WTC11 (cell line): ENCODE data around the gene BMP2. TPM values are rescaled to one million over a fixed set of nuclear protein-coding genes. Genes with fewer than 3 reads are reported as not detected.

Experiments
- ATAC-seq: fragments of 200-7000 bp; cut with Tn5 transposase; 2 replicates; pipeline ENCODE4 v1.10.0; 2021; ENCODE audit warnings: mild to moderate bottlenecking, moderate library complexity
- CTCF ChIA-PET: fragments of 300-600 bp; sonication (Branson Sonifier 250); formaldehyde crosslinking; loops from one replicate; lab custom pipeline; 2021; ENCODE audit warnings: antibody characterized with exemption; lab: Charles Lee
- POLR2A ChIA-PET: fragments of 350-600 bp; sonication (Branson Sonifier 250); formaldehyde crosslinking; loops from one replicate; lab custom pipeline; 2021; ENCODE audit warnings: antibody characterized with exemption; lab: Charles Lee
- DNase-seq: peaks from one replicate; pipeline ENCODE4 v3.0.0; 2021; ENCODE audit warnings: low spot score
- H3K27ac Mint-ChIP-seq: 2 replicates; pipeline ENCODE4 v1.8.0; 2021; ENCODE audit warnings: mixed read lengths
- H3K27me3 Mint-ChIP-seq: 2 replicates; pipeline ENCODE4 v1.8.0; 2021; ENCODE audit warnings: low read depth, mild to moderate bottlenecking, moderate library complexity, mixed read lengths
- H3K36me3 Mint-ChIP-seq: 2 replicates; pipeline ENCODE4 v1.8.0; 2021; ENCODE audit warnings: mixed read lengths
- H3K4me1 Mint-ChIP-seq: 2 replicates; pipeline ENCODE4 v1.8.0; 2022; ENCODE audit warnings: mixed read lengths
- H3K4me3 Mint-ChIP-seq: 2 replicates; pipeline ENCODE4 v1.8.0; 2021; ENCODE audit warnings: mild to moderate bottlenecking, moderate library complexity, mixed read lengths
- H3K9me3 Mint-ChIP-seq: 2 replicates; pipeline ENCODE4 v1.8.0; 2021; ENCODE audit warnings: mixed read lengths
- AR ChIP-seq: fragments of 250-450 bp; sonication (Bioruptor Pico); IDR thresholded peaks from 2 replicates; pipeline ENCODE4 v1.9.0; 2021; ENCODE audit warnings: mild to moderate bottlenecking
- ERG ChIP-seq: fragments of 250-450 bp; sonication (Bioruptor Pico); IDR thresholded peaks from 2 replicates; pipeline ENCODE4 v1.8.0; 2021; ENCODE audit warnings: mild to moderate bottlenecking
- FOXJ3 ChIP-seq: sonication (generic); formaldehyde crosslinking; IDR thresholded peaks from 2 replicates; pipeline ENCODE4 v1.9.0; 2021; ENCODE audit warnings: missing genetic modification reagents, mild to moderate bottlenecking, borderline replicate concordance
- GRHL2 ChIP-seq: fragments of 250-450 bp; sonication (Bioruptor Pico); IDR thresholded peaks from 2 replicates; pipeline ENCODE4 v1.8.0; 2022; ENCODE audit warnings: mild to moderate bottlenecking, moderate library complexity; ENCODE audit not compliant: insufficient replicate concordance, severe bottlenecking
- JAZF1 ChIP-seq: fragments of 250-450 bp; sonication (Bioruptor Pico); IDR thresholded peaks from 2 replicates; pipeline ENCODE4 v1.9.0; 2021; ENCODE audit warnings: moderate library complexity, mild to moderate bottlenecking, inconsistent platforms
- JUN ChIP-seq: sonication (generic); formaldehyde crosslinking; IDR thresholded peaks from 2 replicates; pipeline ENCODE4 v1.8.0; 2023; ENCODE audit warnings: mild to moderate bottlenecking, missing genetic modification reagents
- KAT7 ChIP-seq: sonication (generic); formaldehyde crosslinking; IDR thresholded peaks from 2 replicates; pipeline ENCODE4 v1.8.1; 2023; ENCODE audit warnings: missing genetic modification reagents, mild to moderate bottlenecking, borderline replicate concordance
- MXD4 ChIP-seq: fragments of 250-450 bp; sonication (Bioruptor Pico); IDR thresholded peaks from 2 replicates; pipeline ENCODE4 v1.8.0; 2021; ENCODE audit warnings: mild to moderate bottlenecking, moderate library complexity, borderline replicate concordance
- MYBL2 ChIP-seq: sonication (generic); formaldehyde crosslinking; IDR thresholded peaks from 2 replicates; pipeline ENCODE4 v1.8.1; 2023; ENCODE audit warnings: mild to moderate bottlenecking, moderate library complexity, missing genetic modification reagents
- NFATC4 ChIP-seq: fragments of 250-450 bp; sonication (Bioruptor Pico); IDR thresholded peaks from 2 replicates; pipeline ENCODE4 v1.9.0; 2021; ENCODE audit warnings: mild to moderate bottlenecking
- NR3C1 ChIP-seq: sonication (generic); formaldehyde crosslinking; conservative IDR thresholded peaks from 2 replicates; pipeline ENCODE4 v1.8.1; 2023; ENCODE audit warnings: low read depth, mild to moderate bottlenecking, missing genetic modification reagents
- OVOL2 ChIP-seq: fragments of 250-450 bp; sonication (Bioruptor Pico); IDR thresholded peaks from 2 replicates; pipeline ENCODE4 v1.9.0; 2021; ENCODE audit warnings: mild to moderate bottlenecking, borderline replicate concordance
- PRRX2 ChIP-seq: fragments of 250-450 bp; sonication (Bioruptor Pico); IDR thresholded peaks from 2 replicates; pipeline ENCODE4 v1.8.0; 2021; ENCODE audit warnings: mild to moderate bottlenecking
- SMAD3 ChIP-seq: sonication (generic); formaldehyde crosslinking; IDR thresholded peaks from 2 replicates; pipeline ENCODE4 v1.8.0; 2022; ENCODE audit warnings: missing genetic modification reagents, mild to moderate bottlenecking, borderline replicate concordance
- SMAD4 ChIP-seq: sonication (generic); formaldehyde crosslinking; IDR thresholded peaks from 2 replicates; pipeline ENCODE4 v1.8.0; 2022; ENCODE audit warnings: mild to moderate bottlenecking, missing genetic modification reagents
- ZBTB21 ChIP-seq: sonication (generic); formaldehyde crosslinking; IDR thresholded peaks from 2 replicates; pipeline ENCODE4 v1.8.1; 2023; ENCODE audit warnings: mild to moderate bottlenecking, missing genetic modification reagents, borderline replicate concordance
- ZNF138 ChIP-seq: sonication (generic); formaldehyde crosslinking; conservative IDR thresholded peaks from 2 replicates; pipeline ENCODE4 v1.8.1; 2022; ENCODE audit warnings: mild to moderate bottlenecking, moderate library complexity, missing genetic modification reagents
- ZNF263 ChIP-seq: sonication (generic); formaldehyde crosslinking; IDR thresholded peaks from 2 replicates; pipeline ENCODE4 v1.8.1; 2022; ENCODE audit warnings: low read depth, mild to moderate bottlenecking, moderate library complexity, missing genetic modification reagents
- ZNF317 ChIP-seq: sonication (generic); formaldehyde crosslinking; IDR thresholded peaks from 2 replicates; pipeline ENCODE4 v1.8.1; 2023; ENCODE audit warnings: low read depth, mild to moderate bottlenecking, moderate library complexity, missing genetic modification reagents, borderline replicate concordance
- ZNF396 ChIP-seq: fragments of 250-450 bp; sonication (Bioruptor Pico); IDR thresholded peaks from 2 replicates; pipeline ENCODE4 v1.8.0; 2021; ENCODE audit warnings: mild to moderate bottlenecking, moderate library complexity, borderline replicate concordance
- ZNF423 ChIP-seq: fragments of 250-450 bp; sonication (Bioruptor Pico); IDR thresholded peaks from 2 replicates; pipeline ENCODE4 v2.1.2; 2022; ENCODE audit warnings: mild to moderate bottlenecking, moderate library complexity
- total RNA-seq: library from RNA; stranded (reverse); gene quantifications from 3 replicates; pipeline ENCODE4 v1.2.3, GENCODE V29; 2021
- TF ChIP-seq, protein P1 (sequence below): sonication (generic); formaldehyde crosslinking; IDR thresholded peaks from 2 replicates; pipeline ENCODE4 v1.8.0; 2022; ENCODE audit warnings: mild to moderate bottlenecking, missing genetic modification reagents
- TF ChIP-seq, protein P2 (sequence below): sonication (generic); formaldehyde crosslinking; IDR thresholded peaks from 2 replicates; pipeline ENCODE4 v1.8.1; 2022; ENCODE audit warnings: mild to moderate bottlenecking, missing genetic modification reagents, moderate library complexity, borderline replicate concordance
- TF ChIP-seq, protein P3 (sequence below): sonication (generic); formaldehyde crosslinking; IDR thresholded peaks from 2 replicates; pipeline ENCODE4 v1.8.1; 2023; ENCODE audit warnings: mild to moderate bottlenecking, missing genetic modification reagents, moderate library complexity
- TF ChIP-seq, protein P4 (sequence below): fragments of 250-450 bp; sonication (Bioruptor Pico); IDR thresholded peaks from 2 replicates; pipeline ENCODE4 v1.9.0; 2021; ENCODE audit warnings: moderate library complexity, mild to moderate bottlenecking, inconsistent platforms, borderline replicate concordance

The BMP2 gene
- total RNA-seq, 1 experiment from 2014 or later = 1.3 TPM

GRCh38 chr20:6726761-6727160 lies 40.7 kb upstream of the BMP2 start:
- H3K4me3 Mint-ChIP-seq = no peak overlapping the region
- TF ChIP-seq ZNF317 (CRISPR knock-in tag) = no peak
- no peak for TF ChIP-seq ZNF263 (CRISPR knock-in tag)
- TF ChIP-seq ERG = no peak
- TF ChIP-seq, protein P1, sequence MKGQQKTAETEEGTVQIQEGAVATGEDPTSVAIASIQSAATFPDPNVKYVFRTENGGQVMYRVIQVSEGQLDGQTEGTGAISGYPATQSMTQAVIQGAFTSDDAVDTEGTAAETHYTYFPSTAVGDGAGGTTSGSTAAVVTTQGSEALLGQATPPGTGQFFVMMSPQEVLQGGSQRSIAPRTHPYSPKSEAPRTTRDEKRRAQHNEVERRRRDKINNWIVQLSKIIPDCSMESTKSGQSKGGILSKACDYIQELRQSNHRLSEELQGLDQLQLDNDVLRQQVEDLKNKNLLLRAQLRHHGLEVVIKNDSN = no peak
- TF ChIP-seq ZNF396 (CRISPR knock-in tag) = no peak
- TF ChIP-seq, all 79 proteins: peak for 0
- no peaks in the 10 kb centered on the region for H3K9me3 Mint-ChIP-seq
- ChIA-PET CTCF (no interaction called here), POLR2A (no interaction called here)
- no peaks in the 10 kb centered on the region for H3K36me3 Mint-ChIP-seq
- H3K27ac Mint-ChIP-seq = no peak overlapping the region
- no peaks in the 10 kb centered on the region for H3K27me3 Mint-ChIP-seq
- no peaks in the 10 kb centered on the region for H3K4me1 Mint-ChIP-seq
- ATAC-seq = no peak
- no peak for DNase-seq

- ChIA-PET POLR2A (no interaction called here), CTCF (no interaction called here)
- H3K27ac Mint-ChIP-seq = no peak overlapping the region
- peaks cover 4% of the 10 kb centered on the region; the same call in 1 of the 2 replicates for H3K36me3 Mint-ChIP-seq
- TF ChIP-seq, protein P2, sequence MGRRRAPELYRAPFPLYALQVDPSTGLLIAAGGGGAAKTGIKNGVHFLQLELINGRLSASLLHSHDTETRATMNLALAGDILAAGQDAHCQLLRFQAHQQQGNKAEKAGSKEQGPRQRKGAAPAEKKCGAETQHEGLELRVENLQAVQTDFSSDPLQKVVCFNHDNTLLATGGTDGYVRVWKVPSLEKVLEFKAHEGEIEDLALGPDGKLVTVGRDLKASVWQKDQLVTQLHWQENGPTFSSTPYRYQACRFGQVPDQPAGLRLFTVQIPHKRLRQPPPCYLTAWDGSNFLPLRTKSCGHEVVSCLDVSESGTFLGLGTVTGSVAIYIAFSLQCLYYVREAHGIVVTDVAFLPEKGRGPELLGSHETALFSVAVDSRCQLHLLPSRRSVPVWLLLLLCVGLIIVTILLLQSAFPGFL (CRISPR knock-in tag) = no peak
- TF ChIP-seq, protein P3, sequence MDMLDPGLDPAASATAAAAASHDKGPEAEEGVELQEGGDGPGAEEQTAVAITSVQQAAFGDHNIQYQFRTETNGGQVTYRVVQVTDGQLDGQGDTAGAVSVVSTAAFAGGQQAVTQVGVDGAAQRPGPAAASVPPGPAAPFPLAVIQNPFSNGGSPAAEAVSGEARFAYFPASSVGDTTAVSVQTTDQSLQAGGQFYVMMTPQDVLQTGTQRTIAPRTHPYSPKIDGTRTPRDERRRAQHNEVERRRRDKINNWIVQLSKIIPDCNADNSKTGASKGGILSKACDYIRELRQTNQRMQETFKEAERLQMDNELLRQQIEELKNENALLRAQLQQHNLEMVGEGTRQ (CRISPR knock-in tag) = no peak
- TF ChIP-seq JAZF1 (CRISPR knock-in tag) (no peak), KAT7 (CRISPR knock-in tag) (no peak), NFATC4 (no peak), GRHL2 (no peak), MXD4 (CRISPR knock-in tag) (no peak), MYBL2 (CRISPR knock-in tag) (no peak), OVOL2 (CRISPR knock-in tag) (no peak)
- no peaks in the 10 kb centered on the region for H3K27me3 Mint-ChIP-seq
- H3K9me3 Mint-ChIP-seq = peaks cover 10% of the 10 kb centered on the region
- peaks cover 1% of the 10 kb centered on the region for H3K4me1 Mint-ChIP-seq
- no peak for DNase-seq
- no peak overlapping the region for H3K4me3 Mint-ChIP-seq
- no peak for ATAC-seq
Measured at GRCh38 chr20:6730672-6731328, 36.7 kb upstream of the BMP2 start.

- Mint-ChIP-seq H3K27me3 (no peaks in the 10 kb centered on the region), H3K4me1 (peaks cover 12% of the 10 kb centered on the region), H3K36me3 (peaks cover 4% of the 10 kb centered on the region; the same call in 1 of the 2 replicates), H3K4me3 (no peak overlapping the region), H3K27ac (no peak overlapping the region), H3K9me3 (peaks cover 13% of the 10 kb centered on the region)
- ATAC-seq (no peak), DNase-seq (no peak)
- ChIA-PET POLR2A (no interaction called here), CTCF (no interaction called here)
- TF ChIP-seq ZNF423 (CRISPR knock-in tag) (no peak), PRRX2 (no peak), FOXJ3 (CRISPR knock-in tag) (no peak), AR (CRISPR knock-in tag) (no peak), ZBTB21 (CRISPR knock-in tag) (no peak), SMAD4 (CRISPR knock-in tag) (no peak), NR3C1 (no peak), OVOL2 (CRISPR knock-in tag) (no peak), ZNF138 (no peak), JUN (CRISPR knock-in tag) (no peak), SMAD3 (CRISPR knock-in tag) (no peak)
- TF ChIP-seq, protein P4, sequence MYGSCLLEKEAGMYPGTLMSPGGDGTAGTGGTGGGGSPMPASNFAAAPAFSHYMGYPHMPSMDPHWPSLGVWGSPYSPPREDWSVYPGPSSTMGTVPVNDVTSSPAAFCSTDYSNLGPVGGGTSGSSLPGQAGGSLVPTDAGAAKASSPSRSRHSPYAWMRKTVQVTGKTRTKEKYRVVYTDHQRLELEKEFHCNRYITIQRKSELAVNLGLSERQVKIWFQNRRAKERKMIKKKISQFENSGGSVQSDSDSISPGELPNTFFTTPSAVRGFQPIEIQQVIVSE (CRISPR knock-in tag) = no peak
Measured at GRCh38 chr20:6732001-6732447, 35.5 kb upstream of the BMP2 start.
